ENCODE measurements around the gene TAPT1. TPM values are rescaled to one million over a fixed set of nuclear protein-coding genes. Genes with fewer than 3 reads are reported as not detected.

The TAPT1 gene
- total RNA-seq, 1 experiment from 2014 or later = 11.1 TPM

GRCh38 chr4:16171831-16172230 lies 54.4 kb downstream of the TAPT1 start:
- Histone ChIP-seq H4K5ac (ENCODE audit: insufficient read length, low read depth, low read length) (no peak overlapping the region), H3K14ac (ENCODE audit: insufficient read depth, low read length) (no peak overlapping the region), H3K27me3 (ENCODE audit: insufficient read depth, low read length) (no peaks in the 10 kb centered on the region), H3K79me1 (ENCODE audit: insufficient read depth, low read depth, low read length, poor library complexity, severe bottlenecking) (no peaks in the 10 kb centered on the region), H3K79me2 (ENCODE audit: insufficient read depth, low read length) (no peaks in the 10 kb centered on the region), H2BK5ac (ENCODE audit: insufficient read length, low read length) (no peak overlapping the region), H2BK15ac (ENCODE audit: low read depth, low read length) (no peak overlapping the region), H3T11ph (ENCODE audit: low read length) (no peak overlapping the region), H3K9ac (ENCODE audit: extremely low read depth, insufficient read length, low read length) (no peak overlapping the region), H3K18ac (ENCODE audit: insufficient read length, low read depth, low read length) (no peak overlapping the region), H2AFZ (ENCODE audit: low read length) (no peak overlapping the region), H2BK20ac (ENCODE audit: low read depth, low read length, poor library complexity, severe bottlenecking) (no peak overlapping the region), H4K91ac (ENCODE audit: insufficient read length, low read depth, low read length) (no peak overlapping the region), H2BK120ac (ENCODE audit: low read depth, low read length, poor library complexity, severe bottlenecking) (no peak overlapping the region), H4K20me1 (ENCODE audit: control insufficient read depth, insufficient read depth, insufficient read length) (no peaks in the 10 kb centered on the region), H3K23me2 (ENCODE audit: insufficient read length, low read depth, low read length, poor library complexity, severe bottlenecking) (no peaks in the 10 kb centered on the region), H3K23ac (ENCODE audit: insufficient read length, low read depth, low read length) (no peak overlapping the region), H3K27ac (ENCODE audit: insufficient read length, low read depth, low read length) (no peak overlapping the region), H3K9me3 (ENCODE audit: control insufficient read depth, low read depth, low read length) (no peaks in the 10 kb centered on the region), H3K4me2 (ENCODE audit: insufficient read depth, insufficient read length, low read length) (no peak overlapping the region), H2BK12ac (ENCODE audit: insufficient read length, low read depth, low read length) (no peak overlapping the region), H3K4ac (ENCODE audit: low read depth, low read length) (no peak overlapping the region), H3K56ac (ENCODE audit: insufficient read length, low read depth, low read length) (no peak overlapping the region), H4K8ac (replicated peaks; ENCODE audit: insufficient read length, low read depth, low read length) (no peak overlapping the region), H2AK5ac (ENCODE audit: insufficient read length, low read length) (no peak overlapping the region), H3K4me1 (ENCODE audit: insufficient read depth, low read length) (peaks cover 5% of the 10 kb centered on the region; the same call in 1 of the 2 replicates)
- no CpG with 5 or more reads among the region's 7 CpGs for WGBS (ENCODE audit: extremely low coverage, insufficient read length, low lambda C conversion rate)
- no peak for TF ChIP-seq CTCF (conservative IDR thresholded peaks at IDR 0.05)
- Mint-ChIP-seq H3K36me3 (ENCODE audit: insufficient read depth in 1 of 3, low read depth in 3 of 3) (peaks cover 2 to 12% (median 12%) of the 10 kb centered on the region in 3 experiments; a peak in 5 of 7 replicates), H3K4me1 (peaks cover 15 to 17% of the 10 kb centered on the region in 2 experiments), H3K4me3 (no peak overlapping the region), H3K27ac (no peak overlapping the region), H3K9me3 (no peaks in the 10 kb centered on the region), H3K27me3 (ENCODE audit: low read depth) (no peaks in the 10 kb centered on the region)
- no peak for DNase-seq
